ENCODE data around the gene SLC23A1. TPM values are rescaled to one million over a fixed set of nuclear protein-coding genes. Genes with fewer than 3 reads are reported as not detected.

SLC23A1 gene
- total and polyA plus RNA-seq, 2 of the 13 experiments (the other 11 are each of a cell fraction or from before 2014, with no cell fraction given) = 6.0 to 6.6 TPM

GRCh38 chr5:139381837-139382761 lies 998 bp downstream of the SLC23A1 start (continued):
- no peak for TF ChIP-seq LRRFIP1 (CRISPR knock-in tag; conservative IDR thresholded peaks at IDR 0.05)
- no peak for TF ChIP-seq ZNF333 (CRISPR knock-in tag; IDR thresholded peaks at IDR 0.05; ENCODE audit: borderline replicate concordance)
- no peak for TF ChIP-seq HOXA3 (CRISPR knock-in tag; IDR thresholded peaks at IDR 0.05)
- no peak for TF ChIP-seq MTA1 (CRISPR knock-in tag; IDR thresholded peaks at IDR 0.05; ENCODE audit: borderline replicate concordance)
- TF ChIP-seq FOXM1 (CRISPR knock-in tag; IDR thresholded peaks at IDR 0.05) = no peak
- no peak for TF ChIP-seq KLF12 (CRISPR knock-in tag; IDR thresholded peaks at IDR 0.05; ENCODE audit: borderline replicate concordance)
- TF ChIP-seq ZKSCAN5 (CRISPR knock-in tag; IDR thresholded peaks at IDR 0.05) = no peak
- no peak for TF ChIP-seq ISX (CRISPR knock-in tag; conservative IDR thresholded peaks at IDR 0.05)
- TF ChIP-seq RARG (CRISPR knock-in tag; IDR thresholded peaks at IDR 0.05; ENCODE audit: low read depth) = no peak
- TF ChIP-seq ZNF75D (CRISPR knock-in tag; IDR thresholded peaks at IDR 0.05; ENCODE audit: borderline replicate concordance) = no peak
- TF ChIP-seq IRX3 (CRISPR knock-in tag; IDR thresholded peaks at IDR 0.05; ENCODE audit: borderline replicate concordance, low read depth) = no peak
- TF ChIP-seq CREB3 (CRISPR knock-in tag; IDR thresholded peaks at IDR 0.05) = no peak
- no peak for TF ChIP-seq ZBED4 (CRISPR knock-in tag; IDR thresholded peaks at IDR 0.05; ENCODE audit: borderline replicate concordance)
- TF ChIP-seq TOE1 (CRISPR knock-in tag; IDR thresholded peaks at IDR 0.05) = no peak
- 0 out of 2 replicates have a peak, but pooled peaks have one; percentile 14 for TF ChIP-seq ZNF605 (CRISPR knock-in tag; IDR thresholded peaks at IDR 0.05)
- TF ChIP-seq ZNF816 (CRISPR knock-in tag; IDR thresholded peaks at IDR 0.05; ENCODE audit: borderline replicate concordance) = no peak
- TF ChIP-seq ZNF557 (CRISPR knock-in tag; IDR thresholded peaks at IDR 0.05) = no peak
- no peak for TF ChIP-seq SRSF4 (IDR thresholded peaks at IDR 0.05; ENCODE audit: low read depth, low read length, poor library complexity, severe bottlenecking)
- 0 out of 2 replicates have a peak, but pooled peaks have one; percentile 4 for TF ChIP-seq MEF2D (CRISPR knock-in tag; IDR thresholded peaks at IDR 0.05)
- no peak for TF ChIP-seq ZNF260 (CRISPR knock-in tag; IDR thresholded peaks at IDR 0.05; ENCODE audit: borderline replicate concordance, low read depth)
- TF ChIP-seq BRD4 (CRISPR knock-in tag; IDR thresholded peaks at IDR 0.05) = no peak
- TF ChIP-seq ZNF431 (CRISPR knock-in tag; IDR thresholded peaks at IDR 0.05; ENCODE audit: borderline replicate concordance, low read depth) = no peak
- TF ChIP-seq ZNF124 (CRISPR knock-in tag; IDR thresholded peaks at IDR 0.05) = no peak

All from HepG2 (cell line).